Fibroblast of peridontal ligament (primary cell): Measurements from ENCODE around the gene MRPL20.
"Not testable (repeated sequence)": the region's sequence is repeated elsewhere in the genome, so short reads cannot be mapped to it uniquely, and the experiment has no call there.

Experiments
- DNase-seq: peaks from one replicate; pipeline ENCODE4 v3.0.0-alpha.2; 2010; ENCODE audit errors: extremely low read depth

The MRPL20 gene

DNA sequence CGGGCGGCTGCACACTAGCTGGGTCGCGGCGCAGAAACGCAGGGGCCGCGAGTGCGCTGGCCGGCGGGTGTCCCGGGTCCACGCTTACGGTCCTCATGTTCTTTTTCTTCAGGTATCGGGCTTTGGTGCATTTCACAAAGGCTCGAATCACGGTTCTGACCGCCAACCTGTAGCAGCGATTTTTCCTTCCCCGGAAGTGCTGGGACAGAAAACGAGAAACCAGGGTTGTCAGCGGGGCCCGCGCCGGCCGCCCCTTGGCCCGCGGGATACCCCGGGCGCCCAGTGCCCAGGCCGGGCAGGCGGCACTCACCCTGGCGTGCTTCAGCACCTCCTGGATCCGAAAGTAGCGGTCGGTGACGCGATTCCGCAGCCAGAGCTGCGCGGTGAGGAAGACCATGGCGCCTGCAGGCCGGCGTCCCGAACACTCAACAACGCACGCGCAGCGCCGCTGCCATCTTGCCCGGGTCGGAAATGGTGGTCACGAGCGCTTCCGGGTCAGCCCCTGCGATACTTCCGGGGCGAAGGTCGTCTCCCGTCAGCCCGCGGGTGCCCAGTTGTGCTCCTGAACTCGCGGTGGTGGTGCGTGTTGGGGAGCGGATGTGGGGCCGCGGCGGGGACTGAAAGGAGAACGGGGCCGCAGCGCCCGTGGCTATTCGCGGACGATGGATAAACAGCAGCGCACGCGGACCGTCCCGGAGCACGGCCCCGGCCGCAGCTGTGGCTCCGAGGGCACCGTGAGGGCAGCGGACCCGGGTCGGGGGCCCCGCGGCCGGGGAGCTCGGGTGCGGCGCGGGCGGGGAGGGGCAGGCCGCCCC is at the start of gene MRPL20:
TSS of gene MRPL20 (minus strand) at position 473 of the 815 bp plus-strand sequence. CDS start at position 397, 76 bp downstream.
- DNase-seq = peak; percentile 82

DNA sequence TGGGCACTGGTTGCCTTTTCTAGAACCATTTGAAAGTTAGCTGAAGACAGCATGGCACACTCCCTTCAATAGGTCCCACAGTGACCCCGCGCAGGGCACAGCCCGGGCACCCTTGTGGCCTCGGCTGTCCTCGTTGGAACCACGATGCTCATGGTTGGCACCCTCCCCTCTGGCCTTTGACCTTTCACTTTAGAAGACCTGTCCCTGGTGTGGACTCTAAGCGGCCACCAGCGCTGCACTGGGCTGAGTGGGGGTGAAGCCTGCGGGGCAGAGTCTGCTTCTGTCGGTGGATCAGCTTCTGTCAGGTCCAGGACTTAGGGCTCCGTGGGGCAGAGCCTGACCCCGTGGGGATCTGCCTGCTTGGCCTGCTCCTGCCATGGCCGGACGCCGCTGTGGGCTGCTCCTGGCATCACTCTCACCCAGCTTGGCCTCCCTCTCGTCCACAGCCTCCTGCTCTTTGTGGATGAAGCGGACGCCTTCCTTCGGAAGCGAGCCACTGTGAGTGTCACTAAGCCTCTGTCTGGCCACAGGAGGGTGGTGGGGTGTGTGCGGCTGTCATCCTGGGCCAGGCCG is 49.7 kb upstream of the MRPL20 start:
- DNase-seq = not testable (repeated sequence)

DNA sequence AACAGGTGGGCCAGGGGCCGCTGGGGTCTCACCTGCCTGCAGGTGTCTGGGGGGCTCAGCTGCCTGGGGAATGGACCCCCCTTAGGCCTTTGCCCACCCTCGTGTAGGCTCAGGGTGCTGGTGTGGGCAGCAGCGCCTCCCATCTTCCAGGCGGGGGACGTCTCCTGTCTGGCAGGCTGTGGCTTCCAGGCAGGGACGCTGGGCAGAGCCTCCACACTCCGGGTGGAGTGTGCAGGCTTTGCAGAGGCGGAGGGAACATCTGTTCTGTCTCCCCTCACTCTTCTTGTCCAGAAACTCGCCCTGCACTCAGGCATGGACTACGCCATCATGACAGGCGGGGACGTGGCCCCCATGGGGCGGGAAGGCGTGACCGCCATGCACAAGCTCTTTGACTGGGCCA is 48.8 kb upstream of the MRPL20 start:
- not testable (repeated sequence) for DNase-seq

DNA sequence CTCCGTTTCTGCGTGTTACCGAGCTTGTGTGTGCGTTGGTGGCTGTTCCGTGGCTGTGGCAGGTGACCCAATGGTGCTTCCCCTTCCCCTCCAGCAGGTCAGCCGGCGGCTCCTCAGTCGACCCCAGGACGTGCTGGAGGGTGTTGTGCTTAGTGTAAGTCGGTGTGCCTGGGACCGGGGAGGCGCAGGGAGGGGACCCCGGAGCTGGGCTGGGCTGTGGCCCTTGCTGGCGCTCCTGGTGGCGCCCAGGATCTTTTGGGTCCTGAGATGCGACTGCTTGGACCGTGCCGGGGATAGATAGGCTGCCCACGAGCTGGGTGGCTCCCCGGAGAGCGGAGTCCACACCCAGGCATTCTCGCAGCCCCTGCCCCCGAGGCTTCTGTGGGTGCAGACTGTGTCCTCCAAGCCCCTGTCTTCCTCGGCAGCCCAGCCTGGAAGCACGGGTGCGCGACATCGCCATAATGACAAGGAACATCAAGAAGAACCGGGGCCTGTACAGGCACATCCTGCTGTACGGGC is 48.3 kb upstream of the MRPL20 start:
- DNase-seq = no peak

DNA sequence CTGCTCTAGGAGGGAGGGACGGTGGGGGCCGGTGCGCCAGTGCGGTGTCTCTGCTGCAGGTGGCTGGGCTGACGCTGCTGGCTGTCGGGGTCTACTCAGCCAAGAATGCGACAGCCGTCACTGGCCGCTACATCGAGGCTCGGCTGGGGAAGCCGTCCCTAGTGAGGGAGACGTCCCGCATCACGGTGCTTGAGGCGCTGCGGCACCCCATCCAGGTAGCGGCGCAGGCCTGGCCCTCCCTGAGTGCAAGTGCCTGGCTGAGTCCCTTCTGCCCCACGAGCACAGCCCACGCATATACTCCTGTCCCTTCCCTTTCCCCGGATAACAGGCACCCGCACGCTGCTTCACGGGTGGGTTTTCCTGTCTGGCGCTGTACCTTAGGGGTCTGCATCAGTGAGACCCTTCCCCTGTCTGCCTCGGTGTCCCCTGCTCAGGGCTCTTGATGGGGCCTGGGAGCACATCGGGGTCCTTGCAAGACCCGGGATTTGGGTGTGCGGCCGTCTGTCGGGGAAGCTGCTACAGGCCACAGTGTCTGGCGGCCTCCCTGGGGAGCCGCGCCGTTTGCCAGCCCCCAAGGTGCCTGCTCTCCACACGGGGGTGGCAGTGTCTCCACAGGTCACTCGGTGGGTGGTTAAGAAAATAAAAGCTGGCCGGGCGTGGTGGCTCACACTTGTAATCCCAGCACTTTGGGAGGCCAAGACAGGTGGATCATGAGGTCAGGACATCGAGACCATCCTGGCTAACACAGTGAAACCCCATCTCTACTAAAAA is 47.4 kb upstream of the MRPL20 start:
- DNase-seq = not testable (repeated sequence)

DNA sequence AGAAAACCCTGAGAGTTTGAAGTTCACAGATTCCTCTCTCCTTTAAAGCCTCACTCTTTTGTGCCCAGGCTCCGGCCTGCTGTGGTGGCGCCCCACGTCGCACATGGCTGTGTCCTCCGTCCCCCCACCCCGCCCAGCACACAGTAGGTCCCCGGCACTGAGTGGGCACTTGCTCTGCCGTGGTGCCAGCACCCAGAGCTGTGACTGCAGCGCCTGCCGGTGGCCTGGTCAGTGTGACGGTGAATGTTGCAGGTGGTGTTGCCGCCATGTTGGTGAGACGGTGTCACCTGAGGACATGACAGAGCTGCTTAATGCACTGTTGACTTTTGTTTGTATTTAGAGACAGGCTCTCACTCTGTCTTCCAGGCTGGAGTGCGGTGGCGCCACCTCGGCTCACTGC is 45.8 kb upstream of the MRPL20 start:
- no peak for DNase-seq

DNA sequence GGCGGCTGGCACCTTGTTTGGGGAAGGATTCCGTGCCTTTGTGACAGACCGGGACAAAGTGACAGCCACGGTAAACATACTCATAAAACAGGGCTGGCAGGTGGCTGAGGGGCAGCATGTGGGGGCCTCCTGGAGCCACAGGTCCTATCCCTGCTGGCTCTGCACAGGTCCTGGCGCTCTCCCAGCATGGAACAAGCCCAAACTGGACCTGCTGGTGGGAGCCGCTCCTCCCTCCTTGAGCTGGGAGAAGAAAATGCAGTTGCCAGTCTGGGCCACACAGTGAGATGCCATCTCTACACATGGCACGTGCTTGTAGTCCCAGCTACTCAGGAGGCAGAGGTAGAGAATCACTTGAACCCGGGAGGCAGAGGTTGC is 45.3 kb upstream of the MRPL20 start:
- not testable (repeated sequence) for DNase-seq

DNA sequence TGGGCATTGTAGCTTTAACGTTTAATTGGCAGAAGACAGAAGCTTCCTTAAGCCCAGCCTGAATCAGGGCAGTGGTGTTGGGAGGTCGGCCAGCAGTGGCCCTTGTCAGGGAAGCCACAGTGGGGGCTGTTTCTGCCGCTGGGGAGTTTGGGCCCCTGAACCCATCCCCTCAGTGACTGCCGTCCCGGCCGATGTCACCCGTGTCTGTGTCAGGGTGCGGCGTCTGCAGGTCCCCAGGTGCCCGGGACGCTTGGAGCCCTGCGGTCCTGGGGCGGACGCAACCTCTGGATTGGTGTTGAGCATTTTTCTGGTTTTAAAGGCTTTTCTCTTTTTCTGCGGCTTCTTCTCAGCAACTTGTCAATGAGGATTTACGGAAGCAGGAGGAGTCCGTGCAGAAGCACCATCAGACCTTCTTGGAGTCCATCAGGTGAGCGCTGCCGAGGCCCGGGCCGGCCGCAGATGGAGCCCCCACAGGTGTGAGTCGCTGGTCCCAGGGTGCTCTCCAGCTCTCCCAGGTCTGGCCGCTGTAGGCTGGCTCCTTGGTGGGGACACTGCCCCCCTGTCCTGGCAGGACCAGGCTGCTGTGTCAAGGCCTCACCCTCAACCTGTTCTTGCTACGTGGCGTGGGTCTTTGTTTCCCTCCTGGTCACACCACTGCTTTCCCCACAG is 44.7 kb upstream of the MRPL20 start:
- no peak for DNase-seq

DNA sequence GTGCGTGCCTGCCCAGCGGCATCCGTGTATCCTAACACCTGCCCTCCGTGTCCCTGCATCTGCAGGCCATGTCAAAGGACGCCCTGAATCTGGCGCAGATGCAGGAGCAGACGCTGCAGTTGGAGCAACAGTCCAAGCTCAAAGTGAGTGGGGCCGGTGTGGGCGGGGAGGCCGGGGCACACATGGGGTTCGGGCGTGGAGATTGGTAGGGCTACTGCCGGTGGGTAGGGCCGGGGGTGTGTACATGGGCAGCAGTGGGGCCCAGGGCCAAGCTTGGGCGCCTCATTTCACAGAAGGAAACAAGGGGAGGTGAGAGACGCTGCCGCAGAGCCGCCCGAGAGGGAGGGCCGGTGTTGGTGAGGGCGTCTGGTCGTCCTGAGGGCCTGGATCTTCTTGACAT is 43.5 kb upstream of the MRPL20 start:
- not testable (repeated sequence) for DNase-seq

DNA sequence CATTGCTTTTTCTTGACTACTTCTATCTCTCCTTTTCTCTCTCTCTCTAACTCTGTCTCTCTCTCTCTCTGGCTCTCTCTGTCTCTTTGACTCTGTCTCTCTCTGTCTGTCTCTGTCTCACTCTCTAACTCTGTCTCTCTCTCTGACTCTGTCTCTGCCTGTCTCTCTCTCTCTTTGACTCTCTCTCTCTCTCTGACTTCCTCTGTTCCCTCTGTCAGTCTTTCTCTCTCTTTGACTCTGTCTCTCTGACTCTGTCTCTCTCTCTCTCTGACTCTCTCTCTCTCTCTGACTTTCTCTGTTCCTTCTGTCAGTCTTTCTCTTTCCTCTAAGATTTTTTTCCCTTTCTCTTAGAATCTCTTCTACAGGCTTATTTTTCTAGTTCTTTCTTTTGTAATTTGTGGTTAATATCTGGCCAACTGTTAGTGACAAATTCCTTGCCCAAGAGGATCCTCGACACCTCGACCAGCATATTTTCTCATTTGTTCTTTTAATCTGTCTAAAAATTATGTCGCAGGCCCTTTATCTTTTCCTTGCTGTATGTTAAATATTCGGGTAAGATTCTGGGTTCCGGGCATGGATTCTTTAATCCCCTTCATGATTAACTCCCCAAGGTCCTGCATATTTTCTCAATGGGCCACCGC is 42.1 kb upstream of the MRPL20 start, which contains the start of gene ATAD3C:
TSS of gene ATAD3C (plus strand) at position 591 of the 641 bp plus-strand sequence. CDS start 995 bp downstream, outside the sequence.
- no peak for DNase-seq

DNA sequence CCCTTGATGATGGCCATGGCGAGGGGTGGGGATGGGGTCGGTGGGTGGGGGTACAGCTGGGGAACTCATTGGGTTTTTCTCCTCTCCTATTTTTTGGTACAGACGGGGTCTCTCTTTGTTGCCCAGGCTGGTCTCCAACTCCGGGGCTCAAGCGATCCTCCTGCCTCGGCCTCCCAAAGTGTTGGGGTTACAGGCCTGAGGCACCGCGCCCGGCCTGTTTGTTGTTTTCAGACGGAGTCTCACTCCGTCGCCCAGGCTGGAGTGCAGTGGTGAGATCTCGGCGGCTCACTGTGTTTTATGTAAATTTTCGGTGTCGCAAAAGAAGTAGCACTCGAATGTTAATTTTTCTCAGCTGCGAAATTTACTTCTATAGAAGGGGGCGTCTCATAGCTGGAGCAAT is 39.5 kb upstream of the MRPL20 start:
- not testable (repeated sequence) for DNase-seq

DNA sequence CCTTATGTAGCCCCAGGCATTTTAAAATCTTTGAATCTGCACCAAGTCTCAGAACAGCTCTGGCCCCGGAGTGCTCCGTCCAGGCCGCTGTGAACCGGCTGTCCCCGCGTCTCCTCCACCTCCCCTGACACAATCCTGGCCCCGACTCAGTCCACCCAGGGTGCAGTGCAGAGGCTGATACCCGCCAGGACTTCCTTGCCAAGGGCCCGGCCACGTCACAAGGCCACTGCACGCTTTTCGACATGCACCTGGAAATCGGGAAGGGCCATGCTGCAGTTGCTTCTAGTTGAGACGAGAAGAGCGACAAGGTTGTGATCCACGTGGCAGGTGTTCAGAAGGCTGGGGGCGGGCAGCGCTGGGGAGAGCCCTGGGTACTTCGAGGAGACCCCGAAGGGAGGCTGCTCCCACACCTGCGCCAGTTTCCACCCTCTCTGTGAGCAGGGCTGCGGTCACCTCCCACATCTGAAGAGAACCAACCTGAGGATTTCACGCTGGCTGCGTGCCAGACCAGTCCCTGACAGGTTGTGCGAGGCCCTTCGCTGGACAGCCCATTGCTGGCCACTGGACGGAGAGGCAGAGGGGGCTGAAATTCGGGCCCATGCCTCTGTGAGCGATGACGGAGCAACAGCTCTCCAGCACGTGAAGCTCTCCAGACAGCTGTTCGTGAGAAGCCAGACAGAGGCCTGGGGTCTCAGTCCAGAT is 35.1 kb upstream of the MRPL20 start:
- DNase-seq = no peak

DNA sequence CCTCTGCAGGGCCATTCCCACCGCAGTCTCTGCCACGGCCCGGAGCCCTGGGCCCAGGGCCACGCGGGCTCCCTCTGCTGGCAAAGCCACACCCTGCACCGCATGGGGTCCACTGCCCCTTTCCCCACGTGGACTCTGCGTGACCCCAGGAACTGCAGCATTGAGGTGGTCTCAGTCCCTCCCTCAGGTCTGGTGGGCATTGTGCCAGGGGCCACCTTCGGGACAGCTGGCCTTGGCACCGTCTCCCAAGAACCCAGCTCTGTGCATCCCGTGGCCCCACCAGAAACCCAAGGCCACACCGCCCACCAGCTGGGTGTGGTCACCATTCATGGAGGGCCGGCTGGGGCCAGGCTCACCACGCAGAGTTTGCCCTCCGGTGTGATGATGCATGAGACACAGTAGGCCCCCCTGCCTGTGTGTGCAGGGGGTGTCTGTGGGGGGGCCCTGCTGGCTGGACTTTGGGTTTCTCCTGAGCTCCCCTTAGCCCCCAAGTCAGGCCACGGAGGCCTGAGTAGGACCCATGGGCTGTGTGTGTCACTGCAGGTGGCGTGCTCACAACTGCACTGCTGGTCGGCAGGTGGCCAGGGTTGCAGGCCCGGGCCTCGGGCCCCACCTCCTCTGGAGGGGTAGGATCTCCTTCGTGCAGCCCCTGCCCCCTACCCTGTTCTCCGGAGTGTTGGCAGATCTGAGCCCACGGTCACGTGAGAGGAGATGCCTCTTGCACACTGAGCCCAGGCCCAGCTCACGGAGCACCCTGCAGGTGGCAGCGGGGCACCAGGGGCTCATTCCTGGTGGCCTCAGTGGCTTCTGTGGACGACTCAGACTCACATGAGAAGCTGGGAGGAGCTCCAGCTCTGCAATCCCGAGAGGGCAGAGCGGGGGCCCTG is 34.2 kb upstream of the MRPL20 start:
- no peak for DNase-seq

DNA sequence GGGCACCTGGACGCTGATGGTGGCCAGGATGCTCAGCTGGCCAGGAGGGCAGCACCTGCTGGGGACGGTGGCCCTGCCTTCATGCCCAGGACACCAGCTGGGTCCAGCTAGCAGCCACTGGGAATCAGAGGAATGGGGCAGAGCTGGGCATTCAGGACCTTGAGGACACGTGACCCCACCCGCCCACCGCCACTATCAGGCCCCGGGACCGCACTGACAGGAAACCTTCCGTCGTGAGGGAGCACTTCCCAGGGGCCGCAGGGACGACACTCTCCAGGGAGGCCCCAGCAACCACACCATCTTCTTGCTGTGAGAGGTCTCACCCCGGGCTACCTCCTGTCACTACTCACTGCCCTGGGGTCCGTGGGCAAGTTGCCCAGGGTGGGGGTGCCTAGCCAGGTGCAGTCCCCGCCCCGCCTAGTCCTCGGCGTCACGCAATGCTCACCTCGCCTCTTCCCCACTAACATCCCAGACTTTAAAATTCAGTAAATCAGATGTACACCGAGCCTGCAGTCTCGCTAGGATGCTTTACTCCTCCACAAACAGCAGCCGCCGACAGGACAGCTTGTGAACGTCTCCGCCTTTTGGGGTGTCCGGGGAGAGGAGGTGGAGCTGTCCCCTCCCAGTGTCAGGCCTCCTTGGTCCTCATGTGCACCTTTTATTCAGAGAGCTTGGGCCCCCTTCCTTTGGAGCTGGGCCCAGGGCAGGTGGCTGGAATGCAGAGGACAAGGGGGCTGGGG is 33.3 kb upstream of the MRPL20 start:
- no peak for DNase-seq

DNA sequence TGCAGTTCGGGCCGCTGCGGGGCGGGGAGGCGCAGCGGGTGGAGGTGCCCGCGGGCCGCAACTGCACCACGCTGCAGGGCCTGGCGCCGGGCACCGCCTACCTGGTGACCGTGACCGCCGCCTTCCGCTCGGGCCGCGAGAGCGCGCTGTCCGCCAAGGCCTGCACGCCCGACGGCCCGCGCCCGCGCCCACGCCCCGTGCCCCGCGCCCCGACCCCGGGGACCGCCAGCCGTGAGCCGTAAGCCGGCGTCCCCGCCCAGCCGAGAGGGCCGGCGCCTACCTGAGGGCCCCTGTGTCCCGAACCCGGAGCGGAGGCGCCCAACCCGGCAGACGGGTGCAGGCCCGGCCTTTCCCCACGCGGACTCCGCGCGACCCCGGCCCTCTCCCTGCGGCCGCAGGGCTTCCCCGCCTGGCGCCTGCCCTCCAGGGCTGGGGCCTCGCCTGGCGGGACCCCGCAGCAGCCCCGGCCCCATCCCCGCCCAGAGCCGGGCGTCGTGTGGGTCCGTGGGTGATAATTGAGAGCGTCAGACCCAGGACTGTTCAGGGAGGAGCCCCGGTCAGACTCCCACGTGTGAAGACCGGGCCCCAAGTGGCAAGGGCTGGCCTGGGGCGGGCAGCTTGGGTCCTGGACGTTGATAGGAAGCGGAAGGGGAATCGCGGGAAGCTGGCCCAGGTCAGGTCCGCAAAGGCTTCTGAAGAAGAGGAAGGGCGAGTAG is 32.6 kb upstream of the MRPL20 start:
- DNase-seq = no peak

DNA sequence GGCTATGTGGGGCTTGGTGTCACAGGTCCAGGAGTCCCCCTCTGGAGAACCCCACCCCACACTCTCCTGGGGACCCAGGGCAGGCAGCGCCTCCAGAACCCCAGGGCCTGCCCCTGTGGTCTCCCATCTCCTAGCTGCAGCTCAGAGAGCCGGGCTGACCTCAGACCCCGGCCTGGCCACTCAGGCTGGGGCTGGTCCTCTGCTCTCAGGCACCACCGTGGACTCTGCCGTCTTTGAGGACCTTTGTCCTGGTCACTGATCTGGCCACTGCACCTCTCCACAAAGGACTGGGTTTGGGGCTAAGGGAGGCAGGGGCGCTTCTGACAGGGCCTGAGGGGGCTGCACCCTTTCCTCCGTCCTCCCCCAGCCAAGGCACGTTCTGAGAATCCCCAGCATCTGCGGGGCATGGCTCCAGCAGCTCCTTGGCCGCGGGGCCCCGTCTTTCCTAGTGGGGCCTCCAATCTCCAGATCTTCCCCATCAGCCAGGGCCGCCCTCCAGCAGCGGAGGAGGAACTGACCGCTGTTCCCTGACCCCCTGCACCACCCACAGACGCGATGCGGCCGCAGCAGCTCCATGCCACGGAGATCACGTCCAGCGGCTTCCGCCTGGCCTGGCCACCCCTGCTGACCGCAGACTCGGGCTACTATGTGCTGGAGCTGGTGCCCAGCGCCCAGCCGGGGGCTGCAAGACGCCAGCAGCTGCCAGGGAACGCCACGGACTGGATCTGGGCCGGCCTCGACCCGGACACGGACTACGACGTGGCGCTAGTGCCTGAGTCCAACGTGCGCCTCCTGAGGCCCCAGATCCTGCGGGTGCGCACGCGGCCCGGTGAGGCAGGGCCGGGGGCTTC is 31.7 kb upstream of the MRPL20 start:
- no peak for DNase-seq

DNA sequence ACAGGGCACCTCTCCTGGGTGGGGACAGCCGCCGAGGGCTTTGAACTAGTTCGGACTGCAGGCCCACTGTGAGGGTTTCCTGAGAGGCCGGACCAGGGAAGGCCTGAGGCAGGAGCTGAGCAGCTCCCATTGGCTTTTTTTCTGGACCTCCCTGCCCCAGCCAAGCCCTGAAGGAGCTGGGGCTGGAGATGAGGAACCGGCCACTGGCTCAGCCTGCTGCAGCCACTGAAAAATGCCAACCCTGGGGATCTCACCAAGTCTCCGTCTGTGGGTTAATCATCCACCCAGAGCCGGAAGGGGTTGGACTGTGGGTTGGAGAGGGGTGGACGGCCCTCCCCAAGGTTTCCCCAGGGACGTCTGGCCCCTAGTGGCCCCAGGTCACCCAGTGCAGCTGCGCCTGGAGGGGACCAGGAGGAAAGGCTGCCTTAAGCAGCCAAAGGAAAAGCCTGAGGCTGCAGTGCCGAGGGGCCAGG is 30.8 kb upstream of the MRPL20 start:
- DNase-seq = no peak
